T-helper 2 cell treated with Interferon-gamma antibody and Interleukin-4, amounts not matched to agents 100 ng/mL and 5 ng/mL, for 36 hours (primary cell): ENCODE results near the gene SYT7. TPM values are rescaled to one million over a fixed set of nuclear protein-coding genes. Genes with fewer than 3 reads are reported as not detected.

ENCODE experiments used
- intact Hi-C: fragments of 100-400 bp; cut with micrococcal nuclease; formaldehyde crosslinking; loops from one replicate; pipeline ENCODE4 v1.15.1; 2023
- total RNA-seq: library from RNA; stranded (reverse); gene quantifications from 2 replicates; pipeline ENCODE4 v1.2.3, GENCODE V29; 2022

Gene SYT7
- total RNA-seq, 1 donor from 2014 or later = not detected

GRCh38 chr11:61522881-61523280 is 58.0 kb downstream of the SYT7 start:
- intact Hi-C loops = no loop called here

- intact Hi-C loops = no loop called here
These were observed 62.7 kb downstream of the SYT7 start for GRCh38 chr11:61518032-61518795.

GRCh38 chr11:61516675-61517572 is 64.0 kb downstream of the SYT7 start:
- intact Hi-C loops = loop anchor here (1.0 kb wide), 2 partner anchors 40 to 71 kb away; no protein-coding TSS in a partner anchor

GRCh38 chr11:61516191-61516590 is 64.7 kb downstream of the SYT7 start:
- intact Hi-C loops = no loop called here

GRCh38 chr11:61515686-61516085 is 65.2 kb downstream of the SYT7 start:
- intact Hi-C loops = no loop called here

GRCh38 chr11:61514050-61514917 is 66.6 kb downstream of the SYT7 start:
- intact Hi-C loops = no loop called here

GRCh38 chr11:61513143-61513765 is 67.6 kb downstream of the SYT7 start:
- intact Hi-C loops = no loop called here

- intact Hi-C loops = no loop called here
These were observed 68.4 kb downstream of the SYT7 start for GRCh38 chr11:61512435-61512834.

- intact Hi-C loops = no loop called here
These were observed 69.5 kb downstream of the SYT7 start for GRCh38 chr11:61511383-61511782.

GRCh38 chr11:61510974-61511373 is 69.9 kb downstream of the SYT7 start:
- intact Hi-C loops = no loop called here

GRCh38 chr11:61510166-61510919 is 70.5 kb downstream of the SYT7 start:
- intact Hi-C loops = no loop called here

GRCh38 chr11:61509043-61510029 is 71.5 kb downstream of the SYT7 start:
- intact Hi-C loops = loop anchor here (2.0 kb wide), 1 partner anchor 71 kb away; the partner anchor contains the start of gene SYT7

- intact Hi-C loops = loop anchor here (2.0 kb wide), 1 partner anchor 73 kb away; the partner anchor contains the start of gene SYT7
These were observed 72.7 kb downstream of the SYT7 start, which contains the start of gene LRRC10B for GRCh38 chr11:61507962-61508861. LRRC10B (plus strand) TSS chr11:61508749; CDS start chr11:61508999, 250 bp downstream.

GRCh38 chr11:61507012-61507768 is 73.7 kb downstream of the SYT7 start:
- intact Hi-C loops = no loop called here

- intact Hi-C loops = no loop called here
These were observed 75.2 kb downstream of the SYT7 start for GRCh38 chr11:61505640-61506155.

GRCh38 chr11:61505106-61505505 is 75.8 kb downstream of the SYT7 start:
- intact Hi-C loops = no loop called here
